Neural cell (in vitro differentiated cells): ENCODE measurements around the gene ACTMAP. TPM values are rescaled to one million over a fixed set of nuclear protein-coding genes. Genes with fewer than 3 reads are reported as not detected.

Experiments
- H2AFZ ChIP-seq: fragments of 200-600, 300-800 bp; sonication (generic), shearing (Covaris generic); 2 replicates; pipeline ENCODE4 v1.6.0; 2014; ENCODE audit warnings: low read depth, mild to moderate bottlenecking, antibody characterized with exemption, low read length, moderate library complexity
- H3F3A ChIP-seq: fragments of 200-600 bp; shearing (Covaris generic); 2 replicates; pipeline ENCODE4 v1.6.1; 2016; ENCODE audit warnings: mild to moderate bottlenecking, moderate library complexity, mixed read lengths, antibody characterized with exemption, low read length; ENCODE audit not compliant: insufficient read depth, poor library complexity, severe bottlenecking
- H3K27ac ChIP-seq: fragments of 200-600, 300-800 bp; sonication (generic), shearing (Covaris generic); 2 replicates; pipeline ENCODE4 v1.5.1; 2014; ENCODE audit warnings: mild to moderate bottlenecking, low read length, moderate library complexity
- H3K27me3 ChIP-seq: fragments of 300-800, 200-600 bp; sonication (generic), shearing (Covaris generic); 2 replicates; pipeline ENCODE4 v1.6.0; 2014; ENCODE audit warnings: mild to moderate bottlenecking, low read depth, low read length, moderate library complexity; ENCODE audit not compliant: insufficient read depth
- H3K36me3 ChIP-seq: fragments of 300-800, 200-600 bp; sonication (generic), shearing (Covaris generic); 2 replicates; pipeline ENCODE4 v1.5.1; 2014; ENCODE audit warnings: mild to moderate bottlenecking, antibody characterized with exemption, low read length, moderate library complexity; ENCODE audit not compliant: insufficient read depth
- H3K4me2 ChIP-seq: fragments of 300-800, 200-600 bp; sonication (generic), shearing (Covaris generic); 2 replicates; pipeline ENCODE4 v1.6.0; 2014; ENCODE audit warnings: mild to moderate bottlenecking, low read length
- H3K4me3 ChIP-seq: fragments of 300-800, 200-600 bp; sonication (generic), shearing (Covaris generic); 2 replicates; pipeline ENCODE4 v1.5.1; 2014; ENCODE audit warnings: mild to moderate bottlenecking, low read length, moderate library complexity
- H3K79me2 ChIP-seq: fragments of 200-600 bp; shearing (Covaris generic); replicated peaks from 2 replicates; pipeline ENCODE4 v1.6.0; 2014; ENCODE audit warnings: mild to moderate bottlenecking, low read length, moderate library complexity; ENCODE audit not compliant: insufficient read depth
- H3K9ac ChIP-seq: fragments of 300-800, 200-600 bp; sonication (generic), shearing (Covaris generic); 2 replicates; pipeline ENCODE4 v1.6.1; 2016; ENCODE audit warnings: mild to moderate bottlenecking, low read length, mixed read lengths
- H3K9me2 ChIP-seq: fragments of 200-600 bp; shearing (Covaris generic); 2 replicates; pipeline ENCODE4 v1.6.1; 2016; ENCODE audit warnings: mild to moderate bottlenecking, low read length, mixed read lengths; ENCODE audit not compliant: insufficient read depth
- H3K9me3 ChIP-seq: fragments of 200-600, 300-800 bp; sonication (generic), shearing (Covaris generic); 2 replicates; pipeline ENCODE4 v1.6.1; 2016; ENCODE audit warnings: mild to moderate bottlenecking, mixed run types, low read length, moderate library complexity, mixed read lengths
- H4K20me1 ChIP-seq: fragments of 200-600 bp; shearing (Covaris generic); 2 replicates; pipeline ENCODE4 v1.6.1; 2016; ENCODE audit warnings: mild to moderate bottlenecking, mixed run types; ENCODE audit not compliant: insufficient read depth
- EP300 ChIP-seq: fragments of 450-650 bp; conservative IDR thresholded peaks from 2 replicates; pipeline ENCODE4 v1.6.1; 2014; ENCODE audit warnings: antibody characterized with exemption, mild to moderate bottlenecking, moderate library complexity; ENCODE audit not compliant: poor library complexity, severe bottlenecking
- EZH2 ChIP-seq: fragments of 200-600, 300-800 bp; shearing (Covaris generic), sonication (generic); IDR thresholded peaks from 2 replicates; pipeline ENCODE4 v1.6.1; 2014; ENCODE audit warnings: antibody characterized with exemption, low read length, borderline replicate concordance, mild to moderate bottlenecking; ENCODE audit not compliant: insufficient read depth, poor library complexity, severe bottlenecking
- MXI1 ChIP-seq: fragments of 450-650 bp; conservative IDR thresholded peaks from 2 replicates; pipeline ENCODE4 v1.6.1; 2014; ENCODE audit warnings: antibody characterized with exemption, mild to moderate bottlenecking; ENCODE audit not compliant: poor library complexity, severe bottlenecking
- POLR2AphosphoS5 ChIP-seq: IDR thresholded peaks from 2 replicates; pipeline ENCODE4 v1.6.1; 2012
- RAD21 ChIP-seq: fragments of 450-650 bp; conservative IDR thresholded peaks from 2 replicates; pipeline ENCODE4 v1.6.1; 2014; ENCODE audit warnings: antibody characterized with exemption, mild to moderate bottlenecking, moderate library complexity
- SMC3 ChIP-seq: fragments of 450-650 bp; conservative IDR thresholded peaks from 2 replicates; pipeline ENCODE4 v1.6.1; 2014; ENCODE audit warnings: antibody characterized with exemption, mild to moderate bottlenecking, moderate library complexity; ENCODE audit not compliant: poor library complexity
- TAF1 ChIP-seq: IDR thresholded peaks from 2 replicates; pipeline ENCODE4 v1.6.1; 2012; ENCODE audit warnings: low read depth
- polyA plus RNA-seq: library from polyadenylated mRNA; depleted of rRNA; stranded (reverse); fragments of >200 nt; gene quantifications from 2 replicates; pipeline ENCODE4 v1.2.3, GENCODE V29; 2014
- TF ChIP-seq, protein P1 (sequence below): fragments of 450-650 bp; IDR thresholded peaks from 2 replicates; pipeline ENCODE4 v1.5.1; 2014; ENCODE audit warnings: antibody characterized with exemption, mild to moderate bottlenecking, moderate library complexity; ENCODE audit not compliant: poor library complexity, severe bottlenecking
- TF ChIP-seq, protein P2 (sequence below): IDR thresholded peaks from 2 replicates; pipeline ENCODE4 v1.6.1; 2012; ENCODE audit warnings: borderline replicate concordance

The ACTMAP gene
- polyA plus RNA-seq, 1 donor from 2014 or later = not detected

DNA sequence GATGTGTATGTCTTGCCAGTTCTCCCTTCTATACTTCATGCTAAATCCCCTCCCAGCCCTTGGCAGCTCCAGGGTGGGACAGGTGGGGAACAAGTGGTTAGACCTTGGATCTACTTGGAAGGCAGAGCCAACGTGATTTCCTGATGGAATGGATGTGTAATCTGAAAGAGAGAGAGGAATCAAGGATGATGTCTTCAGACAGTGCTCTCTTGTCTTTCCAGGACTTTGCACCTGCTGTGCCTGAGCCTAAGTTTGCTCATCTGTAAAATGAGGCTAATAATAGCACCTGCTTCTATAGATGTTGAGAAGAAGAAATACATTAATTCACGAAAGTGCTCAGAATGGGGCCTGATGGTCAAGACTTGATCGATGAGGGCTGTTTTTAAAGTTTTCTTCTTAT lies 41.7 kb upstream of the ACTMAP start:
- H3K4me3 ChIP-seq = no peak overlapping the region
- H4K20me1 ChIP-seq = no peaks in the 10 kb centered on the region
- H3K36me3 ChIP-seq = no peaks in the 10 kb centered on the region
- no peaks in the 10 kb centered on the region for H3K27me3 ChIP-seq
- H3K79me2 ChIP-seq = no peaks in the 10 kb centered on the region
- H3K4me2 ChIP-seq = no peak overlapping the region
- H2AFZ ChIP-seq = no peak overlapping the region
- no peaks in the 10 kb centered on the region for H3F3A ChIP-seq
- no peaks in the 10 kb centered on the region for H3K9me2 ChIP-seq
- TF ChIP-seq, protein P1, sequence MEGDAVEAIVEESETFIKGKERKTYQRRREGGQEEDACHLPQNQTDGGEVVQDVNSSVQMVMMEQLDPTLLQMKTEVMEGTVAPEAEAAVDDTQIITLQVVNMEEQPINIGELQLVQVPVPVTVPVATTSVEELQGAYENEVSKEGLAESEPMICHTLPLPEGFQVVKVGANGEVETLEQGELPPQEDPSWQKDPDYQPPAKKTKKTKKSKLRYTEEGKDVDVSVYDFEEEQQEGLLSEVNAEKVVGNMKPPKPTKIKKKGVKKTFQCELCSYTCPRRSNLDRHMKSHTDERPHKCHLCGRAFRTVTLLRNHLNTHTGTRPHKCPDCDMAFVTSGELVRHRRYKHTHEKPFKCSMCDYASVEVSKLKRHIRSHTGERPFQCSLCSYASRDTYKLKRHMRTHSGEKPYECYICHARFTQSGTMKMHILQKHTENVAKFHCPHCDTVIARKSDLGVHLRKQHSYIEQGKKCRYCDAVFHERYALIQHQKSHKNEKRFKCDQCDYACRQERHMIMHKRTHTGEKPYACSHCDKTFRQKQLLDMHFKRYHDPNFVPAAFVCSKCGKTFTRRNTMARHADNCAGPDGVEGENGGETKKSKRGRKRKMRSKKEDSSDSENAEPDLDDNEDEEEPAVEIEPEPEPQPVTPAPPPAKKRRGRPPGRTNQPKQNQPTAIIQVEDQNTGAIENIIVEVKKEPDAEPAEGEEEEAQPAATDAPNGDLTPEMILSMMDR = no peak
- TF ChIP-seq RAD21 (no peak), SMC3 (no peak), MXI1 (no peak), EP300 (no peak), TAF1 (no peak), POLR2AphosphoS5 (no peak), EZH2 (no peak)
- TF ChIP-seq, protein P2, sequence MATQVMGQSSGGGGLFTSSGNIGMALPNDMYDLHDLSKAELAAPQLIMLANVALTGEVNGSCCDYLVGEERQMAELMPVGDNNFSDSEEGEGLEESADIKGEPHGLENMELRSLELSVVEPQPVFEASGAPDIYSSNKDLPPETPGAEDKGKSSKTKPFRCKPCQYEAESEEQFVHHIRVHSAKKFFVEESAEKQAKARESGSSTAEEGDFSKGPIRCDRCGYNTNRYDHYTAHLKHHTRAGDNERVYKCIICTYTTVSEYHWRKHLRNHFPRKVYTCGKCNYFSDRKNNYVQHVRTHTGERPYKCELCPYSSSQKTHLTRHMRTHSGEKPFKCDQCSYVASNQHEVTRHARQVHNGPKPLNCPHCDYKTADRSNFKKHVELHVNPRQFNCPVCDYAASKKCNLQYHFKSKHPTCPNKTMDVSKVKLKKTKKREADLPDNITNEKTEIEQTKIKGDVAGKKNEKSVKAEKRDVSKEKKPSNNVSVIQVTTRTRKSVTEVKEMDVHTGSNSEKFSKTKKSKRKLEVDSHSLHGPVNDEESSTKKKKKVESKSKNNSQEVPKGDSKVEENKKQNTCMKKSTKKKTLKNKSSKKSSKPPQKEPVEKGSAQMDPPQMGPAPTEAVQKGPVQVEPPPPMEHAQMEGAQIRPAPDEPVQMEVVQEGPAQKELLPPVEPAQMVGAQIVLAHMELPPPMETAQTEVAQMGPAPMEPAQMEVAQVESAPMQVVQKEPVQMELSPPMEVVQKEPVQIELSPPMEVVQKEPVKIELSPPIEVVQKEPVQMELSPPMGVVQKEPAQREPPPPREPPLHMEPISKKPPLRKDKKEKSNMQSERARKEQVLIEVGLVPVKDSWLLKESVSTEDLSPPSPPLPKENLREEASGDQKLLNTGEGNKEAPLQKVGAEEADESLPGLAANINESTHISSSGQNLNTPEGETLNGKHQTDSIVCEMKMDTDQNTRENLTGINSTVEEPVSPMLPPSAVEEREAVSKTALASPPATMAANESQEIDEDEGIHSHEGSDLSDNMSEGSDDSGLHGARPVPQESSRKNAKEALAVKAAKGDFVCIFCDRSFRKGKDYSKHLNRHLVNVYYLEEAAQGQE = no peak
- H3K9ac ChIP-seq = no peak overlapping the region
- H3K27ac ChIP-seq = no peak overlapping the region
- H3K9me3 ChIP-seq = no peaks in the 10 kb centered on the region

DNA sequence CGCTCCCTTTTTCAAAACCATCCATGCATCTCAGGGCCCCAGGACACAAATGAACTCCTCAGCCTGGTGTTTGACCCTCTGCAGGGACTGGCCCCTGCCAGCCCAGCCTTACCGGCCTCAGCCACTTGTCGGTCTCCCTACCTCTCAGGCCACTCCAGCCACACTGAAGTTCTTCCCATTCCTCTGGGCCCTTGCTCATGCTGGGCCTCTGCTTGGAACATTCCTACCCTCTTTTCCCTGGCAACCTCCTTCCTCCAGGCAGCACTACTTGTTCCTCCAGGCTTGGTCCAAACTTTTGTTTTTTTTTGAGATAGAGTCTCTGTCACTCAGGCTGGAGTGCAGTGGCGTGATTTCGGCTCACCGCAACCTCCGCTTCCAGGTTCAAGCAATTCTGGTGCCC lies 41.1 kb upstream of the ACTMAP start:
- Histone ChIP-seq H3K36me3 (no peaks in the 10 kb centered on the region), H3K4me3 (no peak overlapping the region), H3K27ac (no peak overlapping the region)

More for the DNA sequence above, 41.1 kb upstream of the ACTMAP start:
- Histone ChIP-seq H3K9me3 (no peaks in the 10 kb centered on the region), H3K9me2 (no peaks in the 10 kb centered on the region), H3K79me2 (no peaks in the 10 kb centered on the region), H3F3A (no peaks in the 10 kb centered on the region), H3K4me2 (no peak overlapping the region), H3K27me3 (no peaks in the 10 kb centered on the region), H4K20me1 (no peaks in the 10 kb centered on the region), H3K9ac (no peak overlapping the region), H2AFZ (no peak overlapping the region)
- no peak for TF ChIP-seq EZH2
- no peak for TF ChIP-seq MXI1
- no peak for TF ChIP-seq POLR2AphosphoS5
- no peak for TF ChIP-seq RAD21
